H4 (cell line): Measurements from ENCODE around the gene CDO1. TPM values are rescaled to one million over a fixed set of nuclear protein-coding genes. Genes with fewer than 3 reads are reported as not detected.

Experiments used
- DNase-seq: peaks from one replicate; pipeline ENCODE4 v3.0.0-alpha.2; 2015; ENCODE audit warnings: low spot score
- total RNA-seq: library from RNA; depleted of rRNA; stranded (reverse); fragments of >200 nt; shearing (Covaris generic); gene quantifications from 2 replicates; pipeline ENCODE4 v1.2.3, GENCODE V29; 2014; rRNA removed

Gene CDO1
- total RNA-seq, 1 experiment from 2014 or later, result 1.3 TPM

DNA sequence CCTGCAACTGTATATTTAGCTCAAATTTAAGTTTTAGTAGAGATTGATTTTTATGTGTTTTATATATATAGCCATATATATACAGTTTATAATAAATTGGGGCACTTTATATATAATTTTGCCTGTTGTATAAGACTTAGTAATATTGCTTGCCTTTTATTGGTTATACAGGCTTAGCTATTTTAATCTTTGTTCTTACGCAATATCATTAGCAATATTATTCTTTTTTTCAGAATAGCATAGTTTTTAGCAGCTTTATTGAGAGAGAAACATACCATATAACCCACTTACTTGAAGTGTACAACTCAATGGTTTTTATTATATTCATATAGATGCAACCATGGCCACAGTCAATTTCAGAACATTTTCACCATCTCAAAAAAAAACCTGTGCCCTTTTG lies 28.0 kb downstream of the CDO1 start:
- no peak for DNase-seq

DNA sequence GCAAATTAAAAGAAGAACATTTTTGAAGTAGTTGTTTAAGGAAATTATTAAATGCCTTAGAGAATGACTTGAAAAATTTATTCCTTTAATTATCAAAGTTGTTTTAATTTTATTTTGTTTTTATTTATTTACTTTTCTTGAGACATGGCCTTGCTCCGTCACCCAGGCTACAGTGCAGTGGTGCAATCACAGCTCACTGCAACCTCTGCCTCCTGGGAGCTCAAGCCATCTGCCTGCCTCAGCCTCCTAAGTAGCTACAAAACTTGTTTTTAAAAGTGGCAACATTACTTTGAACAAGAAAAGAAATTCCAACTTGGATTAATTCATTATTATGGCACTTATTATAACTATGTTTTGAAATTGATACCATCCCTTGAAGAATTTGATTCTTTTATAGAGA lies 29.0 kb downstream of the CDO1 start:
- DNase-seq, result no peak

DNA sequence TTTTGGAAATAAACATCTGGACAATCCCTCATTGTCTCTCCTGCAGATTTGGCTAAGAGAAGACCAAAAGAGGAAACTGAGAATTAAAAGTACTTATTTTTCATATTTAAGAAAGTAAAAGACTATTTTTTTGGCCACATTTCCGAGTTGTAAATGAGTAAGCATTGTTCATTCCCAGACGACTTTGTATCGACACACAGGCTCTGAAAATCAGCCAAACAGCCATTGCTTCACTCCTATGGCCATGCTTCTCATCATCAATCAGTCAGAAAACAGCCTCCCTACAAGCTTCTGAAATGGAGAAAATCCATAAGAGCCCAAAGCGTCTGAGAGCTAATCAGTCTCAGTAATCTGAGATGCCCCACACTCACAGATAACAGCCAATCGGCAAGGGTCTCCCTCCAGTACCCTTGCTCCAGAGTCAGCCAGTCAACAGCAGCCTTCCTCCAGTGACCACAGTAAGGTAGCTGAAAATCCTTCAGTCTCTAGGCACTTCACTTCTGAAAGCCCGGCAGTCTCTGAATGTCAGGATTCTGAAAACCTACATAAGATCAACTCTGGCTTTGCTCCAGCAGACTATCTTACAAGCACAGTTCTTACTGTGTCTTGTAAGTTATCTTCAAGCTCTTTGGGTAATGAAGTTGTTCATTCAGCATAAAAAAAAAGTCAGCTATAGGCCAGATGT lies 30.9 kb downstream of the CDO1 start:
- no peak for DNase-seq

DNA sequence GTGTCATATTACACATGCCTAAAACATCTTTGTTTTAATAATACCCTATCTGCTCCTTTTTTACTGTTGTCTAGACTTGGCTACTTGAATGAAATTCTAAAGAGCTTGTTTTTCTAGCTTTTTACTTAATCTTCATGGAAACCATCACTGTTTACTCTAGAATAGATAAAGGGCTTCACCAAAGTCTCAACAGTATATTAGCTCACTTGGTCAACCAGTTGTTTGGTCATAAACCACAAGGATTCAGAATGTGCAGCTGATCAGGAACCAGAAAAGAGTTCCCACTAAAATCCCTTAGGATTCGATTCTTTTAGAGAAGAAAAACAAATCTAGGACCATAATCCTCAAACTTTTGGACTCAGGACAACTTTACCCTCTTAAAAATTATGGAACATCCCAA lies 38.0 kb downstream of the CDO1 start:
- no peak for DNase-seq

DNA sequence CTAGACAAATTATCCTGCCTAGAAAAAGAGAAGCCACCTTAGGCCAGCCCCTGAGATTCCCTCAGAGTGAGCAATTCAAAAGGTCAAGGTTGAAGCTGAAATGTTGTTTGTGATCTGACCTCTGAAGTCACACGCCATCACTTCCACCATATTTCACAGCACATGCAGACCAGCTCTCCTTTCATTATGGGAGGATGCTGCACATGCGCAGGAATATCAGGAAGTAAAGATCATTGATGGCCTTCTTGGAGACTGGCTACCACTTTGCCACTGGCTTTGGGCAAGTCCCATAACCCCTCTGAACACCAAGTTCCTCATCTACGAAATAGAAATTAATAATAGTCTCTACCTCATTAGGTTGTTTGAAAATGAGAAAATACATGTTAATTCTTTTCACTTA lies 39.5 kb downstream of the CDO1 start:
- no peak for DNase-seq

DNA sequence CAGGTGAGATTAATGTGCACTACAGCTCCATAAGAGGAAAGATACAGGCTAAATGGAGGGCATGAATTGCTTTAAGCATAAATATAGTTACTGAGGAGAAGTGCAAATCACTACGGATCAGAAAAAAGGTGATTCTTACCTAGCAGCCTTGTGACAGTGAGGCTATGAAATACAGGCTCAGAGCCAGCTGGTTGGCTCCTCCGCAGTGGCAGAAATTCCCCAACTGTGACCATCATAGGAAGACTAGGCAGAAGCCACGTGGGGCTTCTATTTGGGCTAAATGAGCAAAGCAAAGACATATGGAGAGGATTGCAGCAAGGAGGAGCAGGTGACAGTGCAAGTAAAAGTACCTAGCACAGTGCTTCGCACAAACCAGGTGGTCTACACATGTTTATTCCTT lies 40.5 kb downstream of the CDO1 start:
- no peak for DNase-seq

DNA sequence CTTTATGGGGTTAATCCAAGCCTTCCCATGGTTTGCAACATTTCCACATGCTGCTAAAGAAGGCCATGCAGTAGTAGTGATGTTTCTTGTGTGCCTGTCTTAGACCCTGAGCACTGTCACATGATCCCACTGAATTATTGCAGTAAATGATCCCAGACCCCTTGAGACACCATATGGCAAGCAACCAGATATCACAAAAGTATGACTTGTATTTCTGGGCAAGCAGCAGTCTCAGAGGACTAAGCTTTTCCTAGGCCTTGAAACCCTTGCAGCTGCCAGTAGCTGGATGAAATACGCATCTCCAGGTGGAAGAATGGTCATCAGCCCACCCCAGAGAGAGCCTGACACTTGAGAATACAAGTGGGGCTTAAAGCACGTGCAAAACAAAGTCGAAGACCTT lies 41.8 kb downstream of the CDO1 start:
- no peak for DNase-seq

DNA sequence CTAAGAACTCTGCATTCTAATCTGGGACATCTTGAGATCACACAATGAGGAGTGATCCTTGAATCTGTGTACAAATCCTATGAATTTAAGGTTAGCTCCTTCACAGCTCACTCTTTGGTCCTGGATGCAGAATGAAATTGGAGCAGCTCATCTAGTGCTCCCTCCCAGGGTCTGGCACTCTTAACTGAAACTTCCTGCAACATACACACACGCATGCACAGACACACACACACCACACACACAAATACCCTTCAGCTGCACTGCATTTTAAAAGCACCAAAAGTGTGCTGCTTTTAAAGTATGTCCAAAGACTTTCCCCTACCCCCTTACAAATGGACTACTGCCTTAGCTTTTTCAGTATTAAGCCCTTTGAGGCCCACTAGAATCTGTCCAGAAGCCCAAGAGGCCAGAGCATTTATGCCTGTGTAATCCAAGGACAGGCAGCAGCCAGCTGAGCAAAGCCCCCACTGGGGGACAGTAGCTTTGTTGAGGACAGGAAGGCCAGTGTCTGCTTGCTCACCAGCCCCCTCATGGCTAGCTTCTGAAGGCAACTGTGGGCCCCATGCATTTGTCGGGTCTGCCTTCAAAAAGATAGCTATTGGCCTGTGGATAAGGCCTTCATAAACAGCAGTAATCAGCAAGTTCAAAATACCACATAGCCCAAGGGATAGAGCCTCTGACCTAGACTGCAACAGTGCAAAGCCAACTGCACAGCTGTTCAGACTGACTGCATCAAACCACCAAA lies 43.6 kb downstream of the CDO1 start:
- DNase-seq, result no peak

DNA sequence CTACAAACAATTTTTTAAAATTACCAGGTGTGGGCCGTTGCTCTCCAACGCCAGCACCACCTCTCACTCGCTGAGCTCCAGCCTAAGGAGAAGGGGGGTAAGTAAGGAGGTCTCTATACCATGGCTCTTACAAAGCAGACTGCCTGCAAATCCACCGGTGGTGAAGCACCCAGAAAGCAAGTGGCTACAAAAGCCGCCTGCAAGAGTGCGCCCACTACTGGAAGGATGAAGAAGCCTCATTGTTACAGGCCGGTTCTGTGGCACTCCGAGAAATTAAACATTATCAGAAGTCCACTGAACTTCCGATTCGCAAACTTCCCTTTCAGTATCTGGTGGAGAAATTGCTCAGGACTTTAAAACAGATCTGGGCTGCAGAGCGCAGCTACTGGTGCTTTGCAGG lies 46.0 kb downstream of the CDO1 start:
- no peak for DNase-seq

DNA sequence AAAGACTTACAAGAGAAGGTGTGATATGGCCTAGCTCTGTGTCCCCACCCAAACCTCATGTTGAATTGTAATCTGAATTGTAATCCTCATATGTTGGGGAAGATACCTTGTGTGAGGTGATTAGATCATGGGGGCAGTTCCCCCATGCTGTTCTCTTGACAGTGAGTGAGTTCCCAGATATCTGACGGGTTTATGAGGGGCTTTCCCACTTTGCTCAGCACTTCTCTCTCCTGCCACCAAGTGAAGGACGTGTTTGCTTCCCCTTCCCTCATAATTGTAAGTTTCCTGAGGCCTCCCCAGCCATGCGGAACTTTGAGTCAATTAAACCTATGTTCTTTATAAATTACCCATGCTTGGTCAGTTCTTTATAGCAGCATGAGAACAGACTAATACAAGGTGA lies 49.0 kb downstream of the CDO1 start:
- DNase-seq, result no peak

DNA sequence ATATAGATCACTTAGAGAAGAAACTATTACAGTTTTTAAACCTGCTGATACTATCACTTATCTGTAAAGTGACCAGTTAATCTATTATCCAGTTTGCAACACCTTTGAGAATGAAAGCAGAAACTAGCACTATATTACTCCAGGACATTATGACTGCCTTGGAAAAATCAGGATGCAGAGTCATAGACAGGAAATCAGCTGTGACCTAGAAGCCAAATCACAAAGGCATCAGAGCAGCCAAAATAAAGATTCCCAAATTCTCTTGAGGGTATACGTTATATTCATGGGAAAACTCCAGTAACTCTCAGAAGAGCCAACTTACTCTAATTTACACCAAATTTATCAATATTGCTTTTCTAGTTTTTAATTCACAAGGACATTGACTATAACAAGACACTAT lies 49.9 kb downstream of the CDO1 start:
- no peak for DNase-seq

DNA sequence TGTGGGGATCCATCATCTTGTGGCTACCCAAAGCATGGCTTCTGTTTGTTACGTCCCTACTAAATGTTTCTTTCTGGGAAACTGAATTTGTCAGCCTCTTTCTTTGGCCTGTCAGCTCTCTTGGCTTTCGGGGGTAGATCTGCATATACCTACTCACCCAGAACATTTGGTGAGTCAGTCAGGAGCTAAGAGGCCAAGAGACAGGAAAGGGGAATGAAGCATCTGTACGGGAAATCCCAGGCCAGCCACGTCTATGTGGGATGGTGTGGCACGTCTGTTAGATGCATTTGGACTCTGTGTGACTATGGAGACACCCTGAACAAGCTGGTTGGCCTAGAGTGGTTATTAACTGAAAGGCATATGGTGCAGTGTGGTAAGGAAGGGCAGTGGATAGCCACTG lies 58.1 kb downstream of the CDO1 start:
- no peak for DNase-seq

DNA sequence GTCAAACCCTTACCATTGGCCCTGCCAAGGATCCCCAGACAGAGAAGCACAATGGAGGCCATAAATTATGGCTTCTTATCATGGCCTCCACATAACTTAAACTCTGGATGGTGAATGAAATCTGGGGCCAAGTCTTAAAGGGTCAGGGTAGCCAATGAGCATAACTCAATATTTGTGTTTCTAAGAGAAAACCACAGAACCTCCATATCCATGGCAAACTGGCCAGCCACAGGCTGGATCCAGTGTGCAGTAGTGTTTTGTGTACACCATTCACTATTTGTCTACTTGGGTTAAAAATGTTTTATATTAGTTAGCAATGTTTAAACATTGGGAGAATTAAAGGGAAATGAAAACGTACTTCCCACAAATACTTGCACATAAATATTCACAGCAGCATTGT lies 60.8 kb downstream of the CDO1 start:
- DNase-seq, result no peak

Other genes with a start within 250 kb of the CDO1 start
- 0.16 and 4.5 TPM in 2 replicates for gene TICAM2, start 214.2 kb downstream of the CDO1 start, total RNA-seq
- gene TMED7, start 190.6 kb downstream of the CDO1 start, total RNA-seq, result 128 and 161 TPM in 2 replicates
- 63.5 and 76.1 TPM in 2 replicates for gene ATG12, start 24.9 kb upstream of the CDO1 start, total RNA-seq
- 136 and 195 TPM in 2 replicates for gene AP3S1, start 25.3 kb upstream of the CDO1 start, total RNA-seq
- not detected in 2 replicates for gene LVRN, start 145.8 kb upstream of the CDO1 start, total RNA-seq
- 1.3 TPM in 1 of 2 replicates, not detected in the other for gene ARL14EPL, start 215.8 kb upstream of the CDO1 start, total RNA-seq